ENCODE data around the gene CYP26C1.

GRCh38 chr10:93083743-93084539 is 23.3 kb downstream of the CYP26C1 start:
- TF ChIP-seq POLR2A (IDR thresholded peaks at IDR 0.05; ENCODE audit: low read depth), result no peak
- no peak for TF ChIP-seq CTCF (IDR thresholded peaks at IDR 0.05)
- no peak for TF ChIP-seq EP300 (IDR thresholded peaks at IDR 0.05)
